Measurements from ENCODE around the gene TTPAL.
"Not testable (repeated sequence)": the region's sequence is repeated elsewhere in the genome, so short reads cannot be mapped to it uniquely, and the experiment has no call there.

TTPAL gene

GRCh38 chr20:44468044-44468782, 7.5 kb upstream of the TTPAL start:
- no peak for DNase-seq (ENCODE audit: low read depth)

GRCh38 chr20:44470327-44470726, 5.3 kb upstream of the TTPAL start:
- no peak for DNase-seq (ENCODE audit: low read depth)

GRCh38 chr20:44471481-44471882, 4.2 kb upstream of the TTPAL start:
- DNase-seq (ENCODE audit: low read depth) = no peak

GRCh38 chr20:44472283-44472682, 3.4 kb upstream of the TTPAL start:
- DNase-seq (ENCODE audit: low read depth) = not testable (repeated sequence)

GRCh38 chr20:44475372-44475693, 341 bp upstream of the TTPAL start:
- no peak for DNase-seq (ENCODE audit: low read depth)

GRCh38 chr20:44477151-44477550, 1.5 kb downstream of the TTPAL start:
- no peak for DNase-seq (ENCODE audit: low read depth)

- DNase-seq (ENCODE audit: low read depth) = no peak
Observed at GRCh38 chr20:44478206-44478605, 2.5 kb downstream of the TTPAL start.

- DNase-seq (ENCODE audit: low read depth) = no peak
Observed at GRCh38 chr20:44479643-44480042, 4.0 kb downstream of the TTPAL start.

- no peak for DNase-seq (ENCODE audit: low read depth)
Observed at GRCh38 chr20:44480097-44480496, 4.4 kb downstream of the TTPAL start.

- no peak for DNase-seq (ENCODE audit: low read depth)
Observed at GRCh38 chr20:44481719-44482416, 6.2 kb downstream of the TTPAL start.

GRCh38 chr20:44483112-44483511, 7.4 kb downstream of the TTPAL start:
- no peak for DNase-seq (ENCODE audit: low read depth)

GRCh38 chr20:44485078-44485829, 9.6 kb downstream of the TTPAL start:
- DNase-seq (ENCODE audit: low read depth) = no peak

GRCh38 chr20:44485830-44486198, 10.1 kb downstream of the TTPAL start:
- no peak for DNase-seq (ENCODE audit: low read depth)

- no peak for DNase-seq (ENCODE audit: low read depth)
Observed at GRCh38 chr20:44488551-44488950, 12.9 kb downstream of the TTPAL start.

GRCh38 chr20:44489223-44489622, 13.5 kb downstream of the TTPAL start:
- DNase-seq (ENCODE audit: low read depth) = no peak

GRCh38 chr20:44489931-44490330, 14.3 kb downstream of the TTPAL start:
- no peak for DNase-seq (ENCODE audit: low read depth)

GRCh38 chr20:44491635-44492395, 16.1 kb downstream of the TTPAL start:
- DNase-seq (ENCODE audit: low read depth) = no peak

- no peak for DNase-seq (ENCODE audit: low read depth)
Observed at GRCh38 chr20:44494266-44494665, 18.6 kb downstream of the TTPAL start.

GRCh38 chr20:44494681-44495080, 19.0 kb downstream of the TTPAL start:
- no peak for DNase-seq (ENCODE audit: low read depth)

- DNase-seq (ENCODE audit: low read depth) = no peak
Observed at GRCh38 chr20:44495257-44495656, 19.6 kb downstream of the TTPAL start.

GRCh38 chr20:44495802-44496481, 20.3 kb downstream of the TTPAL start:
- no peak for DNase-seq (ENCODE audit: low read depth)

GRCh38 chr20:44496976-44497375, 21.3 kb downstream of the TTPAL start:
- DNase-seq (ENCODE audit: low read depth) = no peak
